HG03565 (cell line): ENCODE data around the gene ZBTB24.

Experiments used
- ATAC-seq: cut with Tn5 transposase; IDR thresholded peaks from one replicate; pipeline ENCODE4 v1.9.1; 2021; ENCODE audit warnings: mild to moderate bottlenecking, moderate library complexity; ENCODE audit not compliant: unreplicated experiment

Gene ZBTB24

DNA sequence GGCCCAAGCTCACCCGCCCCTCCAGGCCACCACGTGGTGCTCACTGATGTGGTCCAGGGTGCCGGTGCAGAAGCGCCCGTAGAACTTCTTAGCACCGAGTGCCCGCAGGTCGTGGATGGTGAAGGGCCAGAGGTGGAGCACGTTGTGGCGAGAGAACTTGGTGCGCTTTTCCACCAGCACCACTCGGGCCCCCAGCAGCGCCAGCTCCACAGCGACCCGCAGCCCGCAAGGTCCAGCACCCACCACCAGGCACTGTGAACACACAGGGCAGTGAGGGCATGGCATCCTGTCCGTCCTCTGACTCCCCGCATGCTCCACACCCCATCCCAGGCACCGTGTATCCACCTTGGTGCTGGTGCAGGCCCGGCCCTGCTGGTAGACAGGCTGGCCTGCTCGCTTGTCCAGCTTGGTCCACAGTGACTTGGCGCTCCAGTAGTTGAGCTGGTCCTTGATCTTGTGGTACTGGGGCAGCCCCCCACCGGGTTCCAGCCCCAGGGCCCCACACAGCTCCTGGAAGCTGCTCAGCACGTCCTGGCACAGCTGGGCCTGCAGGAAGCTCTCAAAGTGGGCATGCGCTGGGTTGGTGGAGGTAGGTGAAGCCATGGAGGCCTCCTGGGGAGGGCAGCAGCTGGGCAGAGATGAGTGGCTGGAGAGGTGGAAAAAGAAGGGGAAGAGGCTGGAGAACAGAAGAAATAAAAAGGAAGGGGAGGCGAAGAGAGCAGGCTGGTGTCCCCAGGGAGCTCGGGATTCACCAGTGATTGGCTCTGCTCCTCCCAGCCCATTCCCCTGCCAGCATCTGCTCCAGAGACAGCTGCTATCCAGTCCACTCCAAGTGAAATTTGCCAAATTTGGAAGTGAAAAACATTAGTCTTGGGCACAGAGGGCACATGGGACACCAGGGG, 29.2 kb downstream of the ZBTB24 start:
- ATAC-seq = no peak

DNA sequence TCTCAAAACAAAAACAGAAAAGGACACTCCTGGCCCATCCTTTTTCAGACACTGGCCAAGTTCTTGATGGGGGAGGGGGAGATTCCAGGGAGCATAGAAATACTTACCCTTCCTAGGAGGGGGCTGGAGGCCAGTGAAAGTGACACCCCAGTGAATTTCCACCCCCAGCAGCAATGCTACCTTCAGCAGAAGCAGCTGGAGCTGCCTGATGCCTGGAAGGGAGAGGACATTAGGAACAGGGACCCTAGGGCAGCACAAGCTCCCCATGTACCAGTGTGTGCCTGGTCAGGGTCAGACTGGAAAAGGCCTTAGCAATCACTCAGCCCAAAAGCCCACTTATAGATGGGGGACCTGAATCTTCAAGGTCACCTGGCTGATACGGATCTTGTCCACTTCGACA, 29.9 kb downstream of the ZBTB24 start:
- no peak for ATAC-seq

DNA sequence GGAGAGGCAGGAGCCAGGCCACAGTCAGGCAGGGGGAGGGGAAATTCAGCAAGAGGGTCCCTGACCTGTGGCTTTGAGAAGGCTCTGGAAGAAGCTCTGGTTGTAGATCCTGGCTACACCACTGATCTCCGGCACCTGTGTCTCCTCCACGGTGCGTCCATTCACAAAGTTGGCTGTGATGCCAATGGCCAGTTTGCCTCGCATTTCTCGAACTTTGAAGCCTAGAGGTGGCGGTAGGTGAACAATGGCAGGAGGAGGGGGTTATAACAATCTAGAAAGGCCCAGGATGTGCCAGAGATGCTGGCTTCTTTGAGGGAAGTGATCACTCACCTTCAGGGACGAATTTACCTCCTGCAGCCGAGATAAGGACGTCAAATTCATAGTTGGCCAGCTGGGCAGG, 30.8 kb downstream of the ZBTB24 start:
- no peak for ATAC-seq

DNA sequence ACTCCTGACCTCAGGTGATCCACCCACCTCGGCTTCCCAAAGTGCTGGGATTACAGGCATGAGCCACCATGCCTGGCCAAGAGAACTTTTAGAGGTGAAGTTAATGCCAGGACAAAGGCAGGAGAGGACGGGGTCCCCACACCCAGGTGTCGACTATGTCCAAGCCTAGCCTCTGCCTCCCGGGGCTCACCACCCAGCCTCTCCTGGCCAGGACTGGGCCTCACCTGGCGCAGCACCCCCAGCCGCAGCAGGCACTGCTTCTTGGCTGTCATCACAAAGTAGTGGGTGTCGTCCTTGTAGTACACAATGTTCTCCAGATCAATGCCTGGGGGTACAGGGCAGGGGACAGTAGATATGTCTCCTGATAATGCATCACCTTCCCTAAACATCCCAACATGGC, 31.6 kb downstream of the ZBTB24 start:
- no peak for ATAC-seq

DNA sequence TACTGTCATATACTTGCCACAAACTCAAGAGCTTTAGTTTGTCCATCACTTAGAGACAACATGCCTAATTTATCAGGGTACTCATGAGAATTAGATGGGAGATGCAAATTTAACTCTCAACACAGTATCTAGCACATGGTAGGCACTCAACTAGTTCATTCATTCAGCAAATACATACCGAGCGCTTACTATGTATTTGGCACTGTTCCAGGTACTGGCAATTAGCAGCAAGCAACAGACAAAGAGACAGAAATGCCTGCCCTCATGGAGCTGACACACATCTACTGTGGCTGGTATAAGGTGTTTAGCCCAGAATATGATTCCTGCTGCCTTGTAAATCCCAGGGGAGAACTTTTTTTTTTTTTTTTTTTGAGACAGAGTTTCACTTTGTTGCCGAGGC, 32.2 kb downstream of the ZBTB24 start:
- no peak for ATAC-seq

DNA sequence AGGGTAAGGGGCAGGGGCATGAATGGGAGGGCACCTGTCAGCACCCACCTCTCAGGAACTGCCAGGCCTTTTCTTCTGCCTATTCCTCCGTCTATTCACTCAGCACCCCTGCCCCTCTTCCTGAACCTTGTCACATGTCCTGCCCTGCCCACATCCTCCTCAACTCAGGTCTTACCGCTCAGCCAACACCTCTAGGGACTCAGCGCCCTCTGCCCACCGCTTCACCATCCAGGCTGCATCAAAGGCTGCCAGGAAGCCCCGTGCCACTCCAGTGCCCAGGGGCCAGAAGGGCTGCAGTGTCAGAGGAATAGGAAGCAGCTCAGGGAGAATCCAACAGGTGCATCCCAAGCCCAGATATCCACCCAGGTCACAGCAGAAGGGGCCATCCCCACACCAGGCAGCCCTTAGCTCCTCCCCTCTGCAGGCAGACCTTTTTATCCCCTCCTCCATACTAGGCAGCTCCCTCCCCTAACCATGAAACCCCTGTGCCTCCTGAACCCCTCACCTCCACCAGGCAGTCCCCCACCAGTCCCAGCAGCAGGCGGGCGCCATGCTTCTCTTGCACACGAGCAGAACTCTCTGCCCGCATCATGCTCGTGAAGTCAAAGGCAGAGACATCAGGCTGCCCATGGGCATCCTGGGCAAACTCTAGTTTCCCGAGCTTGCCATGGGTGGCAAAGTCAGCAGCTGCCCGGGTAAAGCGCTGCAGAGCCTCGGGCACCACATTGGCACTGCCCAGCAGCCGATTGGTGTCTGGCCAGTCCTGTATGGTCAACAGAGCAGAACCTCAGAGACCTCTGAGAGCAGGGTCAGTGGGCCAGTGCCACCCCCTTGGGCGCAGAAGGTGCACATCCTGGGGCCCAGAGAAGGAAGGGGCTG, 33.0 kb downstream of the ZBTB24 start:
- ATAC-seq = no peak

DNA sequence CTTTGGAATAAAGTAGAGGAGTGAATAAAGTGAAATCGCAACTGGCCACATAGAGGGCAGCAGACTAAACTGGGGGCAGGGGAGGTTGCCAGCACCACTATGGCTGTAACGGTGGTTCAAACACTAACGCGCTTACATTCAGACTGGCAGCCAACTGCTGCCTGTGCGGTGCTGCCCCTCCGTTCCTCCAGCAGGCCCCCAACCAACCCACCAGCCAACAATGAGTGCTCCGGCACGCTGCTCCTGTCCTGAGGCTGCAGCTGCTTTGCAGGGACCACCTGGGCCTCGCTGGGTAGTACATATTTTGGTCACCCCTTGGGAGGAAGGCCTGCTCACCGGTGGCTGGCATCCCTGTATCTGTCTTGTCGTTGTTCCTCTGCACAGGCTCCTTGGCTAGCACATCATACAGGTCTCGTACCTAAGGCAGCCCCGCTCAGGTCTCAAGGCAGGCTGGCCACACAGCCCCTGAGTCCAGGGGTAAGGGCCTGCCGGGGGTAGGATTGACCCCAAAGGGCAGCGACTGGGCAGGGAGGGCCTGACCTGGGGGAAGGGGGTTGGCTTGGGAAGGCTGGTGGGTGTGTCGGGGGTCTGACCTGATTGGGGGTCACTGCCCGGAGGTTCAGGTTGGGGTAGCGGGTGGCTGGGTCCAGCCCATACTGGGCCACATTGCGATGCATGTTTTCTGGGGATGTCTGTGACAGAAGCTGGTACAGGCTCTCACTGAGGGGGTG, 33.8 kb downstream of the ZBTB24 start:
- no peak for ATAC-seq

DNA sequence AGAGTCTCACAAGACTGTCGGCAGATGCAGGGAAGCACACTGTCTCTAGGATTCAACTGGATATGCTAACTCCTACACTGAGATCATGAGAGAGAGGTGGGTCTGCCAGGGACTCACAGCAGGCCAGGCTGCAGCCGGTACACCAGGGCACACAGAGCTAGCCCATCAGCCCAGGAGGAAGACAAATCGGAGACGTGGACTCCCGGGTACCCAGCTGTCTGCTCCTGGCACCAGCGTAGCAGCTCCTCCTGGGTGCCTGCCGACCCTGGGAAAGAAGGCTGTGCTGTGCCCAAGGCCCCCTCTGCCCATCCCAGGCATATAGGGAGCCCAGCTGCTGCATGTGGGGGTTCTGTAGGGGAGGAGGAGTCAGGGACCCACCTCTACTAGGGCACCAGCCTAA, 34.4 kb downstream of the ZBTB24 start:
- ATAC-seq = no peak

DNA sequence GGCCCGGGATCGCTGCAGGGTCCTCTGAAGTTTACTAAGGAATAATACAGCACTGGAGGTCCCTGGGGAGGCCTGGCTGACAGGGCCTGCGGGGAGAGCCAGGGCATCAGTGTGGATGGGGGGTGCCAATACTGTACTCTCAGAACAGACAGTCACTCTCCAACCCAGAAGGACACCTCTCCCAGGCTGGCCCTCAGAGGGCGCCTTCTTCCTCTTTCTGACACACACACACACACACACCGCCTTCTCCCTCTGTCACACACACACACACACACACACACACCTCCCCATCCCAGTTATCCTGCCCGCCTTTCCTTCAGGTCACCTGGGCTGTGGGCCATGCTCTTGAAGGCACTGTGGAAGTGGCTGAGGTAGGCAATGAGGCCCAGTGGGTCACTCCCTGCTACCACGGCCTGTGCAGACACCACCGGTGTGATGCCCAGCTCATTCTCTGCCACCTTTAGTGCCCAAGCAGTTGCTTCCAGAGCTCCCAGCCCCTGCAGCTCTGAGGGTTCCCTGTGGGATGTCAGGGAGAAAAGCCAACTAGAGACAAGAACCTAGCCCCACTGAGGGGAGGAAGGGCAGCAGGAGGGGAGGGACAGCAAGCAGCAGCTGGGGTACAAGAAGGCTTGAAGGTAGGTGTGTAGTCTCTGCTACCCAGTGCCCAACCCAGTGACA, 35.0 kb downstream of the ZBTB24 start:
- ATAC-seq = no peak

DNA sequence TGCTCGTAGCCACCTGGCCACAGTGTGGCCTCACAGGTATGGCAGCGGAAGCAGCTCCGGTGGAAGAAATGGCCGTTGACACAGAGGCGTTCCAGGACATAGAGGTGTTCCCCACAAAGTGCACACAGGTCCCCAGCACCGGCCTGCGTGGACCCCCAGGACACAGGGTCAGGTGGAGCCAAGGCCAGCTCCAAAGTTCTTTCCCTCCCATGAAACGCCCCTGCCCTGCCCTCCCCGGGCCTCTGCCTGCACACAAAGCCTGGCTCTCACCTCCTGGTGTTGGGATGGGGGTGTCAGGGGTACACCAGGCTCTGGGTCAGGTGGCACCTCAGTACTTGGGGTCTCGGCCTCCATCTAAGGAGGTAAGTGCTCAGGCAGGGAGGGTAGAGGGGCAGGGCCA, 35.9 kb downstream of the ZBTB24 start:
- ATAC-seq = no peak

DNA sequence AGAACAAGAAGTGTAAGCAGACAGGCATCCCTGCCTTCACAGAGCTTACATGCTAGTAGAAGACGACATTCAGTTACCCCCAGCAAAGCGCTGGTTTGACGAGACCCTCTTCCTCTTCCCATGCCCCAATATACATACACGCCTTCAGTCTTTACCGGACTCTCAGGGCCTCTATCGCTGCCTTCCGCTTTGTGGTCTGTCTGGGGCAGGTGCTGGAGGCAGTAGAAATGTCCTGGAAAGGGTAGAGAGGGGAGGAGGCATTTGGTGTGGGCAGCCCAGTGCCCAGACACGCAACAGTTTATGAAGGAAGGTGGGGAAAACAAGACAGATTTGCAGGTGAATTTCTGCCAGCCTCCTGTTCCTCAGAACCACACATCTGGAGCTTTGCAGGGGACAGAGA, 36.5 kb downstream of the ZBTB24 start:
- no peak for ATAC-seq

DNA sequence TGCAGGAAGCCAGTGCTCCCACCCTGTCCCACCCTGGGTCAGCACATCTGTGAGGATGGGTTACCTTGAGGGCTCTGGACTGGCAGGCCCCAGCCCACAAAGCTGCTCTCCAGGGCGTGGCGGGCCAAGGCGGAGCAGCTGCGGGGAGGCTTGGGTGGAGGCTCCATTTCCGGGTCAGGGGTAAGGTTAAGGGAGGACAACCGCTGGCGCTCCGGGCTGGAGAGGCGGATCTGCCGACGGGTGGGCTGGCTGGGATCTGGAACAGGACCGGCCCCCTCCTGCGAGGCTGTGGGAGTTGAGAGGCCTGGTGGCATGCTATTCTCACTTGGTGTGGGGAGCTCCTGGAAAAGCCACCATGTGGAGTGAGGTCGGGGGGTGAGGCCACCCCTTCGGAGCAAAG, 36.9 kb downstream of the ZBTB24 start:
- ATAC-seq = no peak

DNA sequence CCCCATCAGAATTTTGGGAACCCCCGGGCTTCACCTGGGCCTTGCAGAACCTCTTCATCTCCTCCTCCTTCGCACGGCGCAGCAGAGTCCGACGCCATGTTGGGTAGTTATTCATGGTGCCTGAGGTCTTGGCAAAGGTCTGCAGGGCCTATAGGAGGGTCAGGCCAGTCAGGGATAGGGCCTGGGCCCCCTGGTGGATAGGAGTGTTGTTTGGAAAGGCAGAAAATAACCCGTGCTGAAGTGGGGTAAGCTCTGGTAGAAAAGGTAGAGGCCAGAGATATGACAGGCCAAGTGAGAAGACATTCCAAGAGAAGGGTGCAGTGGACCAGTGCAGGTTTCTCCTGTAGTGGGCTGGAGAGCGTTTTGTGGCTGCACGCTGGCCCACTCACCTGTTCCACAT, 37.6 kb downstream of the ZBTB24 start:
- ATAC-seq = no peak

DNA sequence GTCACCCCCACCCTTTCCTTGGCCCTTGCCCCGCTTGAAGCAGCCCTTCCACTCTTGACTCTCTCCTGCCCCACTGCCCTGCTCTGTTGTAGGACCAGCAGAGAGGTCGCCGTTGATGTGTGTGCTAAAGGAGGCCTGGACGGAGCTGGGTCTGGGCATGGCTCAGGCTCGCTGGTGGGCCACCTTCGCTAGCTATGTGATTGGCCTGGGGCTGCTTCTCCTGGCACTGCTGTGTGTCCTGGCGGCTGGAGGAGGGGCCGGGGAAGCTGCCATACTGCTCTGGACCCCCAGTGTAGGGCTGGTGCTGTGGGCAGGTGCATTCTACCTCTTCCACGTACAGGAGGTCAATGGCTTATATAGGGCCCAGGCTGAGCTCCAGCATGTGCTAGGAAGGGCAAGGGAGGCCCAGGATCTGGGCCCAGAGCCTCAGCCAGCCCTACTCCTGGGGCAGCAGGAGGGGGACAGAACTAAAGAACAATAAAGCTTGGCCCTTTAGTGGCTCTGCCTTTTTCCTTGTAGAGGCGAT, 39.5 kb downstream of the ZBTB24 start:
- no peak for ATAC-seq

DNA sequence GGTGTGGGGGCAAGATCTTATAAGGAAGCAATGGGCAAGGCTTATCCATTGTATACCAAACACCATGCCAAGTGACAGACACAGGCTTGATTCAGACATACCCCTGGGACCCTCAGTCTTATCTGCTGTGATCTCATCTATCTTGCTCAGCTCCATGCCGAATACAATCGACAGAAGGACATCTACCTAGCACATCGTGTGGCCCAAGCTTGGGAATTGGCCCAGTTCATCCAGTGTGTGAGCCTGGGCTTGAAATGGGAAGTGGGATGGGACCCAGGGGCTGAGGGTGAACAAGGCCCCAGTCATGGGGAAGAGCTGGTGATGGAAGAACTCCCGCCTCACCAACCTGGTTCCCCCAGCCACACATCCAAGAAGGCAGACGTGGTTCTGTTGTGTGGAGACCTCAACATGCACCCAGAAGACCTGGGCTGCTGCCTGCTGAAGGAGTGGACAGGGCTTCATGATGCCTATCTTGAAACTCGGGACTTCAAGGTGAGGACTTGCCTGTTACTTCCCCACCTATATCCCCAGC, 40.6 kb downstream of the ZBTB24 start:
- no peak for ATAC-seq

DNA sequence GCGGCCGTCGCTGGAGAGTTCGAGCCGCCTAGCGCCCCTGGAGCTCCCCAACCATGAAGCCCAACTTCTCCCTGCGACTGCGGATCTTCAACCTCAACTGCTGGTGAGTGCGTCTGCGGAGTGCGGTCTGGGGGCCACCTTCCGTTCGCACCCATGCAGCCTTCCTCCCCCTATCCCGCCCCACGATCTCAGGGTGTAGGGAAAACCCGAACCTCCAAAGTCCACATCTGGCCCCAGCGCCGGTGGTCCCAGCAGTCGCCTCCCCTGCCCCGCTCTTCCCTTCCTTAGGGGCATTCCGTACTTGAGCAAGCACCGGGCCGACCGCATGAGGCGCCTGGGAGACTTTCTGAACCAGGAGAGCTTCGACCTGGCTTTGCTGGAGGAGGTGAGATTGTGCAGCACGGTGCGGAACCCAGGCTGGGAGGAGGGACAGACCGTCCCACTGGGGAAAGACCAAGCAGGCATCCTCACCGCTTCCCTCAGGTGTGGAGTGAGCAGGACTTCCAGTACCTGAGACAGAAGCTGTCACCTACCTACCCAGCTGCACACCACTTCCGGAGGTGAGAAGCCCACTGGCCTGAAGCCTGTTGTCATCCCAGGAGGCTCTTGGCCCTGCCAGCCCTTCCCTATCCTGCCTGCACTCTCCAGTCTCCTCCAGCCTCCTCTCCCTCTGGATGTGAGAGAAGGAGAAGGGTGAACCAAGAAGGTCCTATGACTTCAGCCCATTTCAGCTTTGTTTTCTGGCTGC, 41.8 kb downstream of the ZBTB24 start:
- ATAC-seq = no peak

DNA sequence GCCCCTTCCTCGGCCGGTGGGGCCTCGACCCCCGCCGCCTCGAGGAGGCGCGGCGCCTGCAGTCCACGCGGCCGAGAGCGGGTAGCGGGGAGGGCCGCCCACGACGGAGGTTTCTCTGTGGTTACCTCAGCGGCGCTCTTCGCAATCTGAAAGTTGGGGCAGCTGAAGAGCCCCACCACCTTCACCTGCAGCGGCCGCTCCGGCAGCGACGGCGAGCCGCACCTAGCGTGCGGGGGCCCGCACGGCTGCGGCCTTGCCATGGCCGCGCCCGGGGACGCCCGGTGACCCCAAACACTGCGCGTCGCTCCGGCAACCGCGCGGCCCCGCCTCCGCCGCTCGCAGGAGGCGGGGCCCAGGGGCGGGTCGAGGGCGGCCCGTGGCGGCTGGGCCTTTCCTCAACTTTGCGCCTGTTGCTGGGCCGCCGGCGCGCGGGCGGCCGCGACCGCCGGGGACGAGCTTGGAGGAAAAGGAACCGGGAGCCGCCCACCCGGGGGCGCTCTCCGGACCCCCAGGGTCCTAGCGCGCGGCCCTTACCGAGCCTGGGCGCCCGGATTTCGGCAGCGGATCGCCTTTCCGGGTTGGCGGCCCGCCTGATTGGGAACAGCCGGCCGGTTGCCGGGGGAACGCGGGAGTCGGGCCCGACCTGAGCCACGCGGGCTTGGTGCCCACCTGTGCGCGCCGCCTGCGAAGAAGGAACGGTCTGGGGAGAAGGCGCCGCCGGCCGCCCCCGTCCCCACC, 42.5 kb downstream of the ZBTB24 start, which contains the start of the genes PPIL6 and SMPD2:
Gene PPIL6 (minus strand): TSS at position 298 of the 738 bp plus-strand sequence. CDS start 38 bp downstream, at position 260.
Gene SMPD2 (plus strand): TSS at position 394 of the 738 bp plus-strand sequence. CDS start 398 bp downstream, outside the sequence.
- ATAC-seq = peak; percentile 80

DNA sequence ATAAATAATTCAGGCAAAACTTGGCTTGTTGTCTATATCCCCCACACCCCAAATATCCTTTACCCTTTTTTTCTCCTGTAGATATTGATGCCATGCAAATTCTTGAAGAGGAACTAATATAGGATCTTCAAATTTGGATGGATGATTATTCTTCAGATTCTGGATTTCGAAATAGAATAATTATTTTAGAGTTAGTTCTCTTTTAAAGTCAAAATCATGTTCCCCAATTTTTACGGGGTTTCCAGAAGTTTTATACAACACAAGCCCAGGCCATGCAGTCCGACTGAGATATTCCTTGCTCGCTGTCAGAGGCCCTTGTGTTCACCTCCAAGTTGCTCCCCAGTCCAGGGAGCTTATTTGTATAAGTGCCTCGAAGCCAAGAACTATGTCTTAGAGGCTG, 47.0 kb downstream of the ZBTB24 start:
- no peak for ATAC-seq

DNA sequence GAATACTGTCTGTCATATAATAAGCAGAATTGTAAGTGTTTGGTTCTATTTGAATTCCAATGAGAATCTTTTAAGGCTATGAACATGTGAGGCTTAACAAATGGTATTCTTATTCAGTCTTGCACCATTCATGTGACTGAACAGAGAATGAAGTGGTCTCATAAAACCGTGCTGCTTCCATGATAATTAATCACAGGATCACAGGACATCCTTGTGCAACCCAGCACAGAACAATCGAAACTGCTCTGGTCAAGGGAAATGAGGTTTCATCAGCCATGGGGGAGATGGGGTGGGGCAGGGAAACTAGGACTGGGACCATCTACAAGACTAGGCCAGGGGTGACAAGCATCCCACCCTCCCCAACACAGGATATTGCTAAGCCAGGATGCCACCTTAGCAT, 48.6 kb downstream of the ZBTB24 start:
- ATAC-seq = no peak
